Muscle of leg (tissue), 16 donors: ENCODE data around the gene HTR1A. TPM values are rescaled to one million over a fixed set of nuclear protein-coding genes. Genes with fewer than 3 reads are reported as not detected.

Source experiments
- DNase-seq: peaks from one replicate; pipeline ENCODE4 v3.0.0; 2013
- H3K27ac ChIP-seq: one replicate; pipeline ENCODE4 v1.5.1; 2013; ENCODE audit warnings: mild to moderate bottlenecking, low read length, control low read depth
- H3K27me3 ChIP-seq: one replicate; pipeline ENCODE4 v1.6.1; 2013; ENCODE audit warnings: low read length; ENCODE audit not compliant: control insufficient read depth, insufficient read depth
- H3K36me3 ChIP-seq: one replicate; pipeline ENCODE4 v1.6.1; 2013; ENCODE audit warnings: low read length; ENCODE audit not compliant: control insufficient read depth, insufficient read depth
- H3K4me1 ChIP-seq: one replicate; pipeline ENCODE4 v1.6.1; 2013; ENCODE audit warnings: low read length; ENCODE audit not compliant: control insufficient read depth, insufficient read depth
- H3K4me3 ChIP-seq: one replicate; pipeline ENCODE4 v1.5.1; 2013; ENCODE audit warnings: low read length, control low read depth
- H3K9me3 ChIP-seq: replicated peaks from 2 replicates; pipeline ENCODE4 v1.6.1; 2013; ENCODE audit warnings: low read depth, low read length; ENCODE audit not compliant: control insufficient read depth
- WGBS: methylation state at CpG from one replicate; pipeline ENCODE4 v1.1.5; 2013; ENCODE audit warnings: missing lambda C conversion rate; ENCODE audit not compliant: insufficient coverage; 5-methylcytosine and 5-hydroxymethylcytosine counted together
- long read RNA-seq, 11 donors: transcript quantifications; one replicate each; lab custom pipeline, GENCODE V29; 2026
- polyA plus RNA-seq, 8 donors: library from polyadenylated mRNA; unstranded; fragments of 120-200 nt; gene quantifications; one replicate each; pipeline versions ENCODE4 v1.2.1 to v1.2.3, GENCODE V29; 2013; ENCODE audit warnings: inconsistent platforms in 1 of 8, low replicate concordance in 1 of 8; ENCODE audit not compliant: insufficient read length in 8 of 8, insufficient read depth in 1 of 8
- total RNA-seq: library from RNA; stranded (reverse); fragments of 120-200 nt; gene quantifications from one replicate; pipeline ENCODE4 v1.2.4, GENCODE V29; 2013

The HTR1A gene
- total RNA-seq (not detected), polyA plus RNA-seq (not detected)
- long read RNA-seq, donor 1: 0 reads
- long read RNA-seq, donor 2: 0 reads
- long read RNA-seq, donor 3: 0 reads
- long read RNA-seq, donor 4: 0 reads
- long read RNA-seq, donor 5: 0 reads
- long read RNA-seq, donor 6: 0 reads
- long read RNA-seq, donor 7: 0 reads
- long read RNA-seq, donor 8: 0 reads
- long read RNA-seq, donor 9: 0 reads
- long read RNA-seq, donor 10: 0 reads
- long read RNA-seq, donor 11: 0 reads

DNA sequence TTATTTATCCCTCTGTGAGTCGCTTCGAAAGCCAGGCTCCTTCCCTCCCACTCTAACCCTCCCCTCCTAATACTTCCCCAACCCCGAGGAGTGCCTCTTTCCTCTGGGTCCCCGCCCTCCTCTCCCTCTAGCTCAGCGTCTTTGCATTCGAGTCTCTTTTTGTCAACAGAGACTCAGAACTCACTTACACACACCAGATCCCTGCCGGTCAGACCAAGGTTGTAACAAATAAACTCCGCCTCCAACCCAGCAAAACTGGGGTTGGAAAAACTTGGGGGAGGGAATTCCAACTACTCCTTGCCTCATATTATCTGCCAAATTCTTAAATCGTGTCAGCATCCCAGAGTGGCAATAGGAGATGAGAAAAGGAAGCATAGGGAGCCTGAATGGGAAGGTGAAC is at the start of gene HTR1A:
TSS of gene HTR1A (minus strand) at position 167 of the 400 bp plus-strand sequence. CDS start 726 bp downstream, outside the sequence.
- Histone ChIP-seq H3K4me3 (no peak within 1 kb of the TSS), H3K27me3 (peaks cover 36% of the 10 kb centered on the region), H3K9me3 (no peaks in the 10 kb centered on the region), H3K4me1 (no peaks in the 10 kb centered on the region), H3K36me3 (no peaks in the 10 kb centered on the region), H3K27ac (no peak within 1 kb of the TSS)
- 1% methylated on average over 6 of the region's 9 CpGs for WGBS
- no peak for DNase-seq

- no peak overlapping the region for H3K4me3 ChIP-seq
- 50% methylated on average over 2 of the region's 3 CpGs for WGBS
- no peaks in the 10 kb centered on the region for H3K4me1 ChIP-seq
- H3K9me3 ChIP-seq: peaks cover 2% of the 10 kb centered on the region
- no peaks in the 10 kb centered on the region for H3K27me3 ChIP-seq
- H3K36me3 ChIP-seq: no peaks in the 10 kb centered on the region
- DNase-seq: no peak
- H3K27ac ChIP-seq: no peak overlapping the region
These were observed 41.7 kb upstream of the HTR1A start for GRCh38 chr5:64003966-64004365.

- Histone ChIP-seq H3K27ac (no peak overlapping the region), H3K4me1 (no peaks in the 10 kb centered on the region), H3K9me3 (no peaks in the 10 kb centered on the region), H3K36me3 (no peaks in the 10 kb centered on the region), H3K27me3 (no peaks in the 10 kb centered on the region), H3K4me3 (no peak overlapping the region)
- no peak for DNase-seq
These were observed 37.9 kb upstream of the HTR1A start for GRCh38 chr5:64000096-64000495.

DNA sequence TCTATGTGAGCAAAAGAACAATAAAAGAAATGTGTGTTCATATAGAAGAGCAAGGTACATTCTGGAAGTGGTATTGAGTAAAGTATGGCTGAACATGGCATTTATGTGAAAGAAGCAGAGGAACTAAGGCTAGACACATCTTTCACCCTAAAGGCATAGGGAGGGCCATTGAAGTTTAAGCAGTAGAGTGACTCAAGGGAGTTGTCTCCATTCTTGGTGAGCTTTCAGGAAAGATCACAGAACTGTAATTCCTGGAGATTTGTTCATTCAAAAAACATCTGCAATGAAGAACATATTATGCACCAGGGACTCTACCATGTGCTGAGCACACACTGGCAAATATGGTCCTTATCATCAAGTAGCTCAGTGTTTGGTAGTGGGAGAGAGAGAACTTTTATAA is 24.8 kb upstream of the HTR1A start:
- Histone ChIP-seq H3K9me3 (no peaks in the 10 kb centered on the region), H3K4me3 (no peak overlapping the region), H3K27ac (no peak overlapping the region), H3K36me3 (no peaks in the 10 kb centered on the region), H3K27me3 (no peaks in the 10 kb centered on the region), H3K4me1 (no peaks in the 10 kb centered on the region)
- DNase-seq: no peak

GRCh38 chr5:63981864-63982263 is 19.6 kb upstream of the HTR1A start:
- no peaks in the 10 kb centered on the region for H3K27me3 ChIP-seq
- no peak overlapping the region for H3K27ac ChIP-seq
- no peak overlapping the region for H3K4me3 ChIP-seq
- H3K9me3 ChIP-seq: peaks cover 2% of the 10 kb centered on the region
- no peaks in the 10 kb centered on the region for H3K4me1 ChIP-seq
- DNase-seq: no peak
- 100% methylated on average over 1 of the region's 2 CpGs for WGBS
- no peaks in the 10 kb centered on the region for H3K36me3 ChIP-seq

DNA sequence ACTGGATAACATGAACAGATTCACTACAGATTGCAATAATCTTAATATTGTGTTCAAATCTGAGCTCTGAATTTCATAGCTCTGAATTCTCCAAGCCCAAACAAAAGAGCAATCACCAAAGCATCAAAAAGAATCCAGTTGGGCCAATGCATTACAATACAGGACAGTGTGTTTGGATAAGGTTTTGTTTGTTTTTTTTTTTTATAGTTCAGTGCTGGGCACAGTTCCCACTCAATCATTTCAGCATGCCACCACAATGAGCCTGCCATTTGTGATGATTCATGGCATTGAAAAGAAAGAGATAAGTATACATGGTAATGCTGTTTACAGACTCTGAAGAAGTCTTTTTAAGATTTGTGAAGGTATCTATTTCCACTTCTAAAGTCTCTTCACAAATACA is 1.7 kb upstream of the HTR1A start:
- H3K36me3 ChIP-seq: no peaks in the 10 kb centered on the region
- peaks cover 36% of the 10 kb centered on the region for H3K27me3 ChIP-seq
- no peaks in the 10 kb centered on the region for H3K9me3 ChIP-seq
- no peaks in the 10 kb centered on the region for H3K4me1 ChIP-seq
- DNase-seq: no peak
- H3K27ac ChIP-seq: no peak overlapping the region
- H3K4me3 ChIP-seq: no peak overlapping the region

GRCh38 chr5:63963080-63963735 is 963 bp upstream of the HTR1A start:
- no peak overlapping the region for H3K4me3 ChIP-seq
- no peaks in the 10 kb centered on the region for H3K36me3 ChIP-seq
- H3K27ac ChIP-seq: no peak overlapping the region
- DNase-seq: peak; percentile 82
- no CpG with 5 or more reads among the region's 6 CpGs for WGBS
- no peaks in the 10 kb centered on the region for H3K9me3 ChIP-seq
- peaks cover 36% of the 10 kb centered on the region for H3K27me3 ChIP-seq
- no peaks in the 10 kb centered on the region for H3K4me1 ChIP-seq

GRCh38 chr5:63961598-63962161 is 565 bp downstream of the HTR1A start:
- no peak for DNase-seq
- no peaks in the 10 kb centered on the region for H3K36me3 ChIP-seq
- H3K27me3 ChIP-seq: peaks cover 36% of the 10 kb centered on the region
- no peaks in the 10 kb centered on the region for H3K9me3 ChIP-seq
- H3K4me1 ChIP-seq: no peaks in the 10 kb centered on the region
- under 1% methylated on average over 34 of the region's 34 CpGs for WGBS
- no peak overlapping the region for H3K27ac ChIP-seq
- H3K4me3 ChIP-seq: no peak overlapping the region

DNA sequence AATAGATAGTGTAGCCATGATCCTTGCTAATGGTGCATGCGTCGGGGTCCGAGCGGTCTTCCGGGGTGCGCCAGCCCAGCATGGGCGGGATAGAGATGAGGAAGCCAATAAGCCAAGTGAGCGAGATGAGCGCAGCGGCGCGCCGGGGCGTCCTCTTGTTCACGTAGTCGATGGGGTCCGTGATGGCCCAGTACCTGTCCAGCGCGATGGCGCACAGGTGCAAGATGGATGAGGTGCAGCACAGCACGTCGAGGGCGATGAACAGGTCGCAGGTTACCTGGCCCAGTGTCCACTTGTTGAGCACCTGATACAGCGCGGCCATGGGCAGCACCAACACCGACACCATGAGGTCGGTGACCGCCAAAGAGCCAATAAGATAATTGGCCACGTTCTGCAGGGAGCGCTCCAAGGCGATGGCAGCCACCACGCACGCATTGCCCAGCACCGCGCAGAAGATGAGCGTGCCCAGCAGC is 1.1 kb downstream of the HTR1A start:
- no peaks in the 10 kb centered on the region for H3K36me3 ChIP-seq
- peaks cover 36% of the 10 kb centered on the region for H3K27me3 ChIP-seq
- H3K4me1 ChIP-seq: no peaks in the 10 kb centered on the region
- no peak overlapping the region for H3K27ac ChIP-seq
- no peak overlapping the region for H3K4me3 ChIP-seq
- DNase-seq: no peak
- WGBS: 3% methylated on average over 37 of the region's 37 CpGs
- no peaks in the 10 kb centered on the region for H3K9me3 ChIP-seq

- no peak for DNase-seq
- Histone ChIP-seq H3K27me3 (peaks cover 36% of the 10 kb centered on the region), H3K27ac (no peak overlapping the region), H3K4me3 (no peak overlapping the region), H3K4me1 (no peaks in the 10 kb centered on the region), H3K9me3 (no peaks in the 10 kb centered on the region), H3K36me3 (no peaks in the 10 kb centered on the region)
- 7% methylated on average over 27 of the region's 27 CpGs for WGBS
These were observed 1.6 kb downstream of the HTR1A start for GRCh38 chr5:63960646-63961045.
